GM21529 (cell line): ENCODE results near the gene BDNF.
A peak's percentile ranks its signal among the peaks of the same experiment; 100 is the strongest.
"Not testable (repeated sequence)": the region's sequence is repeated elsewhere in the genome, so short reads cannot be mapped to it uniquely, and the experiment has no call there.

Experiments
- ATAC-seq: cut with Tn5 transposase; IDR thresholded peaks from one replicate; pipeline ENCODE4 v1.9.1; 2021; ENCODE audit not compliant: unreplicated experiment

The BDNF gene

DNA sequence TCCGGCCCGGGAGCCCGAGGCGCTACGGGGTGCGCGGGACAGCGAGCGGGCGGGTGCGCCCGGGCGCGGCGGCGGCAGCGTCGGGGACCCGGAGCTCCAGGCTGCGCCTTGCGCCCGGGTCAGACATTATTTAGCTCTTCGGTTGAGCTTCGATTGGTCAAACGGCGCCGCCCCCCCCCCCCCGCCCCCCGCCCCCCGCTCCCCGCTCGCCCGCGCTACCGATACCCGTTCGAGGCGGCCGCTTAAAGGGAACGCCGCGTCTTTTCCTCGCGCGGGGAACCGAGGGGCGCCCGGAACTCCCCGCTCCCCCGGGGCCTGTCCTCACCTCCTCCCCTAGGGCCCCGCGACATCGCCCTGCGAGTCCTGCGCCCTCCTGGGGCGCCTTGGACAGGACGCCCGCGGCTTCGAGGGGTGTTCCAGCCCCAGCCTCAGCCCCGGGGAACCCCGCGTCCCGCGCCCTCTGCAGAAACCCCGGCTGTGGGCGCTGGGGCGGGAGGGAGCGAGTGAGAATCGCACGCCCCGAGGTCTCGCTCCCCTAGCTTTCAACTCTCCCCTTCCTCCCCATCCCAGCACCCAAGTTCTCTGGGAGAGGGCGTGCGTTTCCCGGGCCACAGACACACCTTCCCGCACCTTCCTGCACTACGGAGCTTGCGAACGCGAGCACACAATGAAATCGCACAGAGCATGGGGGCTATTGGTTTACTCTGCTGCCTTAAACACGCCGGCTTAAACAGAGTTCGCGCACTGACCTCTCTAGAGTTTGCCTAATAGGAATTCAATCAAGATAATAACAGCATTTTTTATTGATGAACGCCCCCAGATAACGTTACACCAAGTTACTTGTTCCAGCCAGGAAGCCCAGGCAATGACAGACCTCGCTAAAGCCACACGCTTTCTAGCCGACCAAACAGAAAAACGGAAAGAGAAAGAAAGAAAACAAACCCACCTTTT is at the start of gene BDNF:
Gene BDNF, minus strand, starts transcription at position 105 of the 951 bp plus-strand sequence. CDS start 41,891 bp downstream, outside the sequence.
- ATAC-seq = peak; percentile 29

DNA sequence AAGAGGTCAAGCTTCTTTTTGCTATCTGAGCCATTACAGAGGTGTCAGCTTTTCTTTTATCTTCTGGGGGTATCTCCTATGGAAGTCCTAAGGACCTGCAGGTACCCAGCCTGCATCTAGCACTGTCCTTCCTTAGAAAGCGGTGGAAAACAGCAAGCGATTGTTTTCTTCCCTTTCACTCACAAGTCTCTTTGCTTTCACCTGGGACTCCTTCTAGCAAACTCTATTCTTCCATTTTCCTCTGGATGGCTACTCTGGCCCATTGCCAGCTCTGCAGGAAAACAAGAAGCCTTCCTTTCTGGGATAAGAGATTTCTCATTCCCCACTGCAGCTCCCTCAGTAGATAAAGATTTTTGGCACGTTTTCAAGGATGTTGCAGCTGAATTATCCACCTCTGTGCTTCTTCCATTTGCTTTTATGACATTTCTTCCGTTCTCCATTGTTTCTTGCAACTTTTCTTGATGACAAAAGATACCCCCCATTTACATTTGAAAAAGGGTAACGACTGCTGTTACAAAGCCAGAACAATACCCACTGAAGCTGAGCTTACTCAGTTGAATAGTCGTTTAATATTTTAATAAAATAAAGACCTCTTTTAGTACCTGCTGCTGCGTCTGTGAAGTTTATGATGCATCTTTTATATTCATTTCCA is 40.2 kb upstream of the BDNF start:
- no peak for ATAC-seq

DNA sequence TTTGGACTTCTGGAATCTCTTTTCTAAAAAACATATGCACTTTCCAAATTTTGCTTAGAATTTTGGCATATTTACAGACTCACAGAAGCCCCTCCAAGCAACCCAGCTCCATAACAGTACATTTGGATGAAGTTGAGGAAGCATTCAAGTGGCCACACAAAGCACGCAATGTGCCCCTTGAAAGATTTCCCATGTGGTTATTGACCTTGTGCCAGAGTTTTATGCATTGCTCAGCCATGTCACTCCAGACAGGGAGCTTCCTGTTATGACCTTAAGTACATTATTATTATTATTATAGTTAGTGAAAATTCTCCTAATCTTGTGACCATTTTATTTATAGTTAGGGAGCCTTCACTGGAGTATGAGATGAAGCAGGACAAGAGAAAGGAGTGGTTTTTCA is 35.0 kb upstream of the BDNF start:
- ATAC-seq = no peak

DNA sequence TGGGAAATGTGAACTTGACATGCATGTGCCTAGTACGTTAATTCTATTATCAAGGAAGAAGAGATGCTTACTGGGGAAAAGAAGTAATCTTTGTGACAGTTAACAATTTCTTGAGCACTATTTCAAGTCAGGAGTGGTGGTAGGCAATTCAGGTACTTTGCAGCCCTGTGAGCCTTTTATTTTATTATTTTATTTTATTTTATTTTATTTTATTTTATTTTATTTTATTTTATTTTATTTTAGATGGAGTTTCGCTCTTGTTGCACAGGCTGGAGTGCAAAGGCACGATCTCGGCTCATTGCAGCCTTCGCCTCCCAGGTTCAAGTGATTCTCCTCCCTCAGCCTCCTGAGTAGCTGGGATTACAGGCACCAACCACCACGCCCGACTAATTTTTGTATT is 31.5 kb upstream of the BDNF start:
- ATAC-seq = not testable (repeated sequence)

DNA sequence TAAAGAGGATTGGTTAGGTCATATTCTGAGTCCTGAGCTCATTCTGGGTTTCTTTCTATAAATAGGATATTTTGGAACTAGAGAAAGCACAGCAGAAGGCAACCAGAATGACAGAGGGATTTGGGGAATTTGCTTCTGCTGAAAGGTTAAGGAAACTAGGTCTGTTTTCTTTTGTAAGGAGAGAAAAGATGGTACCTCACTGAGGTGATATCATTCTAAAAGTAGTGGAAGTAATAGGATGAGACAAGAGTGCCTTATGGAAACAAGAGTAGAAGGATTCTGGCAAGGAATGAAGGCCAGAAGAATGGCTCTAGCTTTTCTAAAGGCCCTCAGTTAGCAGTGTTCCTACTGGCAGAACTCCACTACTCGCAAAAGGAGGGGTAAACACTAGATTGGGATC is 26.7 kb upstream of the BDNF start:
- ATAC-seq = no peak

DNA sequence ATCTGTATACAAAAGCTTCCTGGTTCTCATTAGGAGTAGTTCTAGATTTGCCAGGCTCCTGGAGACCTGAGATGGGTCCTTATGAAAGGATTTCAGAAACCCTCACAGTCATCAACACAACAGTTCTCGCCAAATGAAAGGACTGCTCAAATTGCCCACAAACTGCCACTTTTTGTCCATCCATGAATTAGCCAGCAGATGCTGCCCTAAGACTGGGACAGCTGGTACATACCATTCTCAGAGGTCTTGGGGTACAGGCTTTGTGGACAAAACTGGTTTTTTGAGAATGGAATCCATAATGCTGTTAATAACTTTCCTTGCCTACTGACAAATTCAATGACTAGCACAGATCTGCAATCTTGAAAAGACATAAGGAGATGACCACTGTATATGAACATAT is 23.4 kb upstream of the BDNF start:
- no peak for ATAC-seq

DNA sequence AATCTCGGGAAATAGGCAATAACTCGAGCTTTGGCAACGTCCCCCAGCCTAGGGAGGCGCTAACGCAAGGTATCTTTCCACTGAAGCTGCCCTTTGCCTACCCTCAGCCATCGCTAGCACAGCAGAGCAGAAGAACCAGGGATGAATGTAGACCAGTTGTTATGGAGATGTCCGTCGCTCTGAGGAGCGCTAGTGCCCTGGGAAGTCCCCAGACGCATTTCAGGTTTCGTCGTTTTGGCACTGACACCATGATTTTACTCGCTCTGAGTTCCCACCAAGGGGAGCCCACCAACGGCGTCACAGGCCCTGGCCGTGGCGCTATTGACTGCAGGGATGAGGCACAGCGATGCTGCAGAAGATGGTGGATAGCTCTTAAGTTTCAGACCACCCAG is 22.7 kb upstream of the BDNF start:
- ATAC-seq = no peak

DNA sequence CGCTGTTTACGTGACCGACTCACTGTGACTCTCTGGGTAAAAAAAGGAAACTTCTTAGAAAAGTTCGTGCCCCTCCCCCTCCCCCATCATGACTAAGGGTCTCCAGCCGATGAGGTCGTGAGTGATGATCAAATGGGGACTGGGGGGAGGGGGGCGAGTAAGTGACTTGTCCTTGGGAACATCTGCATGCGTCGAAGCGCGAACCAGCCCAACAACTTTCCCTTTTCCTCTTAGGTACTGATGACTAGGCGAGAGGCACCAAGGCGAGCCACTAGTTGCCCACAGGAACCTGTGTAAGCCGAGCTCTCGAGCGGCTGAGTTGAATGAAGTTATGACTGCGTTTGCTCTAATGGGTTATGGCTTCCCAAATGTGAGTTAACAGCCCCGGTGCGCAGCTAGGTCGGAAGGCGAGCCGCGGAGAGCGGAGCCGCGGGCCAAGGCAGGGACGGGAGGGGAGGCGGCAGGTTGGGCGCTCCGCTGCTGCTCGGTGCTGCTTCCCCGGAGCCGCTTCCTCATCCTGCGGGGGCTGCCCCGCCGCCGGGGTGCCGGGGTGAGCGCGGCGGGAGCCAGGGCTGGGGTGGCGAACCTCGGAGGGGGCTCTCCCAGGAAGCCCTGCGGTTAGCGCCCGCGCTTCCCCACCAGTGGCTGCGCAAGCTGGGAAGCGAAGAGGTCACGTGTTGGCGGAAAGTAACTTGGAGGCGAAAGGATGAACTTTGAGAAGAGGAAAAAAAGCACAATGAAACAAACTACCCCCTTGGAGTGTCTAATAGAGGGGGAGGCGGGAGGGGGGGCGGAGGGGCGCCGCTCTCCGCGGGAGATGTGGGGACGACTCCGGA is 22.1 kb upstream of the BDNF start:
- no peak for ATAC-seq

DNA sequence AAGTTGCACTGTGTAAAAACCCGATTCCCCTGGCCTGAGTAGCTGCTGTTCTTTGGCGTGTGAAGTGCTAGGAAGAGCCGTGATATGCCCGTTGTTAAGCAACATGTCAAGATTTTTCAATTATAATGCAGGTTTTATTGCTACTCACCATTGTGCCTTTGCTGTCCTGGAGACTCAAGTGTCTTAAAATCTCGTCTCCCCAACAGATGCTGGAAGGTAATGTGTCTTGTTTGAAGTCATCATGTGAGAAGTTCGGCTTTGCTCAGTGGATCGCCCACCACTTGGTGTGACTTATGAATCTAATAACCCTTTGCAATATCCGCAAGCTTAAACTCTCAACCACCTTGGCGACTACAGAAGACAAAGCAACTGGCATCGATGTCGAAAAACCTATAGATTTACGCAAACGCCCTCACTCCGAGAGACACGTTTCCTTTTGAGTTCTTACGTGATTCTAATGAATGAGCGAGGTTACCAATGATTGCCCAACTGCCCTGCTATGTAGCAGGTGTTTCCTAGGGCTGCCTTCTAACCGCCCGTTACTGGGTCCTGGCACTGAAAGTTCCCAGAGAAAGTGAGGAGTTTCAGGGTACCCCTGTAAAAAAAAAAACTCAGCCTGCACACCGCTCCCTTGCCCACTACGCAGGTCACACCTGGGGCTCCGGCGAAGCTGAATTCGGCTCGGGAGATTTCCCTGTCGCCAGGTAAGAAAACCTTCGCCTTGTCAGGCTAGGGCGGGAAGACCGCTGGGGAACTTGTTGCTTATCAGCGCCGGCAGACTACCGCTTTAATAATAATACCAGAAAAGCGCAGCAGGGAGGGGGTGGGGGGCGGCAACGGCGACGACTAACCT is 21.2 kb upstream of the BDNF start:
- no peak for ATAC-seq

DNA sequence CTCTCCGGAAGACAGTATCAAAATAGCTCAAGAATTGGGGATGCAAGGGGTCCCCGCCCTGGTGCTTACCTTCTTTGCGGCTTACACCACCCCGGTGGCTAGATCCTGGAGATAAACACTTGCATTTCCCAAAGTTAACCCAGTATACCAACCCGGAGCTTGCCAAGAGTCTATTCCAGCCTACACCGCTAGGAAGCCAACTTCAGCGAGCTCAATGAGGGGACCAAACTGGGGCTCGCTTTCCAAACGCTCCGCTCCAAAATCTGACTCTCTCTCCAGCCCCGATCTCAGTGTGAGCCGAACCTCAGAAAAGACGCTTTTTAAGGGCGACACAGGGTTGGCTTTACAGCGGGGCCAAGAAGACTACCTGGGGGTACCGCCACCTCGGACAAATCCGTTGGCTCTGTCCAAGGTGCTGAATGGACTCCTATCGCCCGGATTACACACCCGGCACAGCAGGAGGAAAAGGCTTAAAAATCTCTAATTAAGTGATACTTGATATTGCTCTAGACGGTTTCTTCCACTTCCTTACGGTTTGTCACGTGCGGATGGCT is 20.1 kb upstream of the BDNF start:
- ATAC-seq = no peak

DNA sequence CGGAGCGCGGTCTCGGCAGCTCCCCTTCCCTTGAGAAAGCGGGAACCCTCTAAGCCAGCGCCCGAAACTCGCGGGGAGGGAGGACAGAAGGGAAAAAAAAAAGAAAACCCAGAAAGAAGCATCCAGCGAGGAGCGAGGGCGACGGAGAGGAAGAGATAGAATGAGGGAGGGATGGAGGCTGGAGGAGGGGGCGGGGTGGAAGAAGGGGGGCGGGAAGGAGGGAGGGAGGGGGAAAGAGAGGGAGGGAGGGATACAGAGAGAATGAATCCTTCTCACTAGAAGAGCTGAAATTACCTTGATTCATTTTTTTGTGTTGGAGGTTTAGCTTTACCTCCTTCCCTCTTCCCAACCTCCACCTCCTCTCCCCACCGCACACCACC is 19.3 kb upstream of the BDNF start:
- no peak for ATAC-seq

DNA sequence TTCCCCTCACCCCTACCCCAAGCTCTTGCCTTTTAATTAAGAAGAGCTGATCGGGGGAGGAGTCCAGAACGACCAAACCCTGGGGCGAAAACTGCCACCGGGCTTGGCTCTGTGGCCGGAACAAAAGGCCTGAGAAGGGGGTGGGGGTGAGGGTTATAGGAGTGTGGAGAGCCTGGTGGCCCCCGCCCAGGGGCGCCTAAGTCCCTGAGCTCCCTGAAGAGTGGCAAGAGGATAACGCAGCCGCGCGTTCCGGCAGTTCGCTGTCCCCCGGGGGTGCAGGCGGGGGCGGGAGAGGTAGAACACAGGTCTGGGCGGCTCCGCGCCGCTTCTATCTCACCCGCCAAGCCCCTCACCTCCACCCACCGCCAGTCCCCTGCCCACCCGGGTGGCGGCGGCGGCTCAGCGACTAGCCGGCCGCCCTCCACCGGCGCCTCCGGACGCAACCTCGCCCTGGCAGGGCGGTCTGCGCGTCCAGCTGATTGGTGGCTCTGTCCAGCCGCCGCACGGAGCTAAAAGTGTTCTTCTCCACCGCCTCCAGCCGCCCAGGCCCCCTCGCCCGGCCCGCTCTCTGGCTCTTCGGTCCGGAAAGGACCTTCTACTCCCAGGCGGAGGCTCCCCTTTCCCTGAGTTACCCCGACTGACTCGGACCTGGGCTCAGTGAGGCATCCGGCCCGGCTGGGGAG is 18.7 kb upstream of the BDNF start:
- no peak for ATAC-seq

DNA sequence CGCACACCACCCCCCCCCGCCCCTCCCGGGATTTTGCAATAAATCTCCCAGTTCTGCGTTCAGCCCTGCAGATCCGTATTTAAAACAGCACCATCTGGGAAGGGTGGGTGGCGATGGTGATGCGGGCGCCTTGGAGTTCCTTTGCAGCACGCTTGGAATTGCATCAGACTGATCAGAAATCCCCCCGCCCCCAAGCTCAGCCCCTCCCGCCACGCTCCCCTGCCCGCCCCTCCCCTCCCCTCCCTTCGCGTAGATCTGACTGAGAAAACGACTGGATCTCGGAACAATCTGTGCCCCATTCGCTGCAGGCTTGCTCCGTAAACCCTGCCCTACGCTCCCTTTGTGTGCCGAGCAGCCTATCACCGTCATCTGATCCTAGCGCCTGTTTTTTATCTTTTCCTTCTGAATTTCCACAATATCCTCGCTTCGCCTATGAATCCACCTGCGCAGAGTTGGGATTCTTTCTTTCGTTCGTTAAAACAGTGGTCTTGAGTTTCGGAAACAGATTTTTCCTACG is 18.1 kb upstream of the BDNF start:
- ATAC-seq = no peak

DNA sequence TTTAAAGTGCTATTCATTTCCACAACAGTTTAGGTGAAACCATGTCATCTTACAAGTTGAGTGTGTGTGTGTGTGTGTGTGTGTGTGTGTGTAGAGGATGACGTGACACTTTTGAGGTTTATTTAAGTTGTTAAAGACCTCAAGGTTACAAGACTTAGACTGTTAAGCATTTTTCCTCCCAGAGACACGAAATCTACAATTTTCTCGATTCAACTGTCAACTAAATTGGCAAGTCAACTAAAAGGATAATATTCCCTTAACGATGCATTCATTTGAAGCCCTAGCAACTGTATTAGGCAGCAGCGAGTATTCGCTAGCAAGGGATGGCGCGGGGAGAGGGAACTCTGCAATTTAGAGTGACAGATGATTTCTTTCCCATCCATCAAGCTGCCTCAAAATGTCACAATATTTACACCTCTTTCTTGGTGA is 17.6 kb upstream of the BDNF start:
- no peak for ATAC-seq

DNA sequence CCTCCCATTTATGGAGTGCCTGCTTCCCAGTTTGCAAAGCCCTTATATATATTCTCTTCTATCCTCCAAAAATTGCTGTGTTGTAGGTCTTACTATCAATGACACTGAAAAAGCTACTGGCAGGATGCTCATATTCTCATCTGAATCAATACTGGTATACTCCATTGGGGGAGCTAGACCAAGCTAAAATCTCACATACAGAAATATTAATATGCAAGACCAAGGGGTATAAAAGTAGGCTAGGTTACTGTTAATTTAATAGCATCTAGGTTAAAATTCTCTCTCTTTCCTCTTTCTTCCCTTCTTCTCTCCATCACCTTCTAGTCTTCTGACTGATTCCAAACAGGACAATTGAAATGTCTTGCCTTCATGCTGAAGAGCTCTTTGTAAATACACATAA is 17.1 kb upstream of the BDNF start:
- no peak for ATAC-seq

DNA sequence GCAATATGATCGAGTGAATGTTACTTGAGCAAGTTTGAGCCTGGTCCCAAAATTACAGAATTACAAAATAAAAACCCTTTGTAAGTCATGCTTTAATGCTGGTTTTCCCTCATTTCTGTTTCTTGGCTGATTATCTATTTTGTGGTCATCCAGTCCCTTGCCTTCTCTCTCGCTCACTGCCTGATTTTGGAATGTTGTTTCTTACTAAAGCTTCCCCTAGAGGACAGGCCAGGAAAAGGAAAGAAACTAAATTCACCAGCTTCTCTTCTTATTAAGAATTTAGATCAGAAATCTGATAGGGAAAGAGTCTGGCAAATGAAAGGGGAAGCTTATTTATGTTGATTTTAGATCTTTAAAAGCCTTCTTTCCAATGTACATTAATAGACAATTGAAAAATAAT is 16.6 kb upstream of the BDNF start:
- ATAC-seq = no peak

DNA sequence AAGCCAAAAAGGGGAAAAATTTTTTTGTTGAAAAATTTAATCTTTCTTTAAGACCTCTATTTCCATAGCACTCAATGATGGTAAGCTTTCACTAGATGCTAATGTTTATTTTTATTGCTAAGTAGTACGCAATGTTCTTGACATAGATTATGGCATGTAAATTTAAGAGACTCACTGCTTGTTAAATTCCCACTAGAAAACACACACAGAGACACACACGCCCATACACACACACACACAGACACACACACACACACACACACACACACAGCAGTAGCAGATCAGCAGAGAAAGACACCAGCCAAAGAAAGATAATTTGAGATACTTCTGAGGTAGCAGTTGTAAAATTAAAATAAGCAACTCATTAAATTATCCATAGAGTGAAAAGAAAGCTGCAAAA is 16.0 kb upstream of the BDNF start:
- ATAC-seq = no peak

DNA sequence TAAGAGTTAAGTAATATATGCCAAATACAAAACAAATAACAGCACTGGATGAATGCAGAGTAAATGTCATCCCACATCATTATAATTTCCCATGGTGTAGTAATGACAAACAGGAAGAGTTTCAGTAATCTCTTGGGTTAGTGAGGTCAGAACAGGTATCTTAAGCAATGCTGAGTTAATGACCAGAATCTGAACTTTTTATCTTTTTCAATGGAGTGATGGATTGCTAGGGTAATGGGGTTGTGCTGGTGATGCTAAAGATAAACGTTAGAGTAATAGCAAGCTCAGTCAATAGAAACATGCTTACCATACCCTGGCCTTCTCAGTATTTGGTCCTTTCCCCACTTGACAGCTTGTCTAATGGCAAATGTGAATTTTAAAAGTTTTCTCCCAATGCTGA is 11.5 kb upstream of the BDNF start:
- ATAC-seq = no peak

DNA sequence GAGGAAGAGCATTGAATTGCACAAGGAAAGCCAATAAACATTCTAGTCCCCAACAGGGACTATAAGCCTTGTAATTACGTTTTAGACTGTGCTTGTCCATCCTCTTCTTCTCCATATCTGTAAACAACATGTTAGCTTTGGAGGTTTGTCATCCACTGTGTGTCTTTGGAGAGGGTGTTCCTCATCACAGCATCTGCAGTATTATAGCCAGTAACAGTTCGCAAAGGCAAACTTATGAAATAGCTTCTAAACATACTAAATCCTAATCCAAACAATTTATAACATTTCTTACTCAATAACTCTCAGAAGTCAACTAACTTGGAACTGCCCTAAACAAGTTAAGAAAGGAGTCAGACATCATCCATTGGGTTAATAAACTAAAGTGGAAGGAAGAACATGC is 10.3 kb upstream of the BDNF start:
- no peak for ATAC-seq

DNA sequence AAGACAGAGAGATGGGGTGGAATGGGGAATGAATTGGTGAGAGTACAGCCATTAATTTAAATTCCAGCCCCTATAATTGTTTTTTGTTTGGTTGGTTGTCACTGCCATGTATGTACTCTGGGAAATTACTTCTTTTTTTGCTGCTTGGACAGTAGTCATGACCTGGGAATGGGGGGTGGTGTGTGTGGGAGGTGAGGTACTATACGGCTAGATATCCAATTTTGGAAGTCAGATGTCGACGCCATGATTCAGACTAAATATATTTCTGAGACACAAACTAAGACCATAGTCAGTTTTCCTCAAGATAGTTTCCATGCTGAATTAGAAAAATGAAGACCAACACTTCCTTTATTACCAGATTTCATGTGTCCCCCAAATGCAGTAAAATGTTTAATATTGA is 7.4 kb upstream of the BDNF start:
- ATAC-seq = no peak
